Activated CD4-positive, alpha-beta T cell treated with anti-CD3 and anti-CD28 coated beads, Interleukin-2, amount 50 U/mL, for 1 hour (primary cell): ENCODE data around the gene XAGE5.
"Not testable (repeated sequence)": the region's sequence is repeated elsewhere in the genome, so short reads cannot be mapped to it uniquely, and the experiment has no call there.

Source experiments
- DNase-seq: peaks from one replicate; pipeline ENCODE4 v3.0.0-alpha.2; 2020

The XAGE5 gene

DNA sequence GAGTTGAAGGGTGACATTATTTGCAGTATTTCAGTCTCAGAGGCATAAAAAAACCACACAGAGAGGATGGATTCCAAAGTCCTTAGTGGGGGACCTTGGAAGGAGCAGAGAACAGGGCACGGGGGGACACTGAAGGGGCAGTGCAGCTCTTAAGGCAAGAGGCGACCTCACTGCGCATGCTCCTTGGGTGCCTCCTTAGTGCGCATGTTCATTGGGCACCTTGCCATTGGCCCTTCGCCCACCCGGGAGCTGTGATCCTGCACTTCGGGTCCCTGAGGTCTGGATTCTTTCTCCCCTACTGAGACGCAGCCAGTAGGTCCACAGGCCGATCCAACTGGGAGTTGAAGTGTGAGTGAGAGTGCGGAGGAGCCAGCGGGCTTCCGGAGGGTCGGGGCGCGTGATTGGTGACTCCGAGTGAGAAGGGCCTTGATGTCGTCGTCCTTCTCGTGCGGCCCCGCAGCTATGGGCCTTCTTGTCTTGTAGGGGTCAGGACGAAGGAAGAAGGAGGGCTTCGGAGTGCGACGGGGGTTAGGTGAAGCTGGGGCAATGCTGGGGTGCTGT lies at the start of gene XAGE5:
Gene XAGE5 (plus strand): TSS at position 223 of the 561 bp plus-strand sequence. CDS start 1,280 bp downstream, outside the sequence.
- no peak for DNase-seq

- DNase-seq: not testable (repeated sequence)
Measured at GRCh38 chrX:52765983-52766382, 45.1 kb upstream of the XAGE5 start.

GRCh38 chrX:52773504-52773903 lies 37.6 kb upstream of the XAGE5 start:
- DNase-seq: not testable (repeated sequence)

DNA sequence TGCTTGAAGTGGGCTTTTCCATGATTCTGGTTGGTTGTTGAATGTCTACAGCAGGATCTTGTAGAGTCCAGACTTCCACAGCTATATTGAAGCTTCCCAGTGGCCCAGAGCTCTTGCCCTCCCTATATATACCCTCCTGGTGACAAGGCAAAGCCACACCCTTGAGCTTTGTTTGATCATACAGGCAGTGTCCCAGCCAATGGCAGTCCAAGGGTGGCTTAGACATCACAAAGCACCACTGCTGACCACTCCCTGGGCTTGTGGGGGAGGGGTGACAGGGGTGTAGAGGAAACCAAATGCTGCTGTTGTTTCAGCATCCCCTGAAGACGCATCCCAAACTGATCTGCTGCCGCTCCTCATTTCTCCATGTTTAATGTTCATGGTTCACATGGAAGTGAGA lies 13.8 kb upstream of the XAGE5 start, which contains the start of gene SPANXN5:
Gene SPANXN5 (minus strand): TSS at position 101 of the 400 bp plus-strand sequence. CDS start 79 bp downstream, at position 22.
- DNase-seq: not testable (repeated sequence)

- DNase-seq: not testable (repeated sequence)
Measured at GRCh38 chrX:52804876-52805275, 6.2 kb upstream of the XAGE5 start.

GRCh38 chrX:52819788-52820187 lies 8.7 kb downstream of the XAGE5 start:
- no peak for DNase-seq

GRCh38 chrX:52821079-52821760 lies 10.1 kb downstream of the XAGE5 start:
- DNase-seq: no peak

DNA sequence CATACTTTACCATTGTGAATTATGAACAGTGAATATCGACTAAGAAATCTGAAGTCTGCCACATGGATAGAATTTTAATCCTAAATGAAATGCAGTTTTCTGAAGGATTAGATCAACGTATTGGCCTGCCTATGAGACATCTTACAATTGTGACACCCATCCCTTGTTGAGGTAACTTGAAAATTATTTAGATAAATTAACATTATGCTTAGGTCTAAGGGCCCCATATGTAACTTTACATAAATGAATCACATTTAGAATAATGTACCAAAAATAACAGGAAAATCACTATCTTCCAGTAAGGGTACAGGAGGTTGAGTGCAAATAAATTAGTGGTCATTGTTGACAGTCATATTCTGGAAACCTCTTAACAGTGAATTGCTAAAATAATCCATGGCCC lies 13.5 kb downstream of the XAGE5 start:
- no peak for DNase-seq

GRCh38 chrX:52830551-52830950 lies 19.5 kb downstream of the XAGE5 start:
- DNase-seq: no peak

GRCh38 chrX:52839137-52839536 lies 28.1 kb downstream of the XAGE5 start:
- no peak for DNase-seq

DNA sequence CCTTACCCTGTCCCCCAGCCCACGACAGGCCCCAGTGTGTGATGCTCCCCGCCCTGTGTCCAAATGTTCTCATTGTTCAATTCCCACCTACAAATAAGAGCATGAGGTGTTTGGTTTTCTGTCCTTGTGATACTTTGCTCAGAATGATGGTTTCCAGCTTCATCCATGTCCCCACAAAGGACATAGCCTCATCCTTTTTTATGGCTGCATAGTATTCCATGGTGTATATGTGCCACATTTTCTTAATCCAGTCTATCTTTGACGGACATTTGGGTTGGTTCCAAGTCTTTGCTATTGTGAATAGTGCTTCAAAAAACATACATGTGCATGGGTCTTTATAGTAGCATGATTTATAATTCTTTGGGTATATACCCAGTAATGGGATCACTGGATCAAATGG lies 32.5 kb downstream of the XAGE5 start:
- DNase-seq: not testable (repeated sequence)

GRCh38 chrX:52852110-52852860 lies 41.2 kb downstream of the XAGE5 start:
- DNase-seq: no peak

GRCh38 chrX:52856991-52857525 lies 46.0 kb downstream of the XAGE5 start:
- not testable (repeated sequence) for DNase-seq

GRCh38 chrX:52865343-52865998 lies 54.4 kb downstream of the XAGE5 start:
- DNase-seq: no peak
